GM12874 (cell line): ENCODE data around the gene DSCAM.

ENCODE experiments used
- CTCF ChIP-seq: IDR thresholded peaks from 2 replicates; pipeline ENCODE4 v1.5.1; 2011; ENCODE audit warnings: low read depth, mild to moderate bottlenecking, control low read depth, low read length, moderate library complexity; ENCODE audit not compliant: insufficient read depth

DSCAM gene

DNA sequence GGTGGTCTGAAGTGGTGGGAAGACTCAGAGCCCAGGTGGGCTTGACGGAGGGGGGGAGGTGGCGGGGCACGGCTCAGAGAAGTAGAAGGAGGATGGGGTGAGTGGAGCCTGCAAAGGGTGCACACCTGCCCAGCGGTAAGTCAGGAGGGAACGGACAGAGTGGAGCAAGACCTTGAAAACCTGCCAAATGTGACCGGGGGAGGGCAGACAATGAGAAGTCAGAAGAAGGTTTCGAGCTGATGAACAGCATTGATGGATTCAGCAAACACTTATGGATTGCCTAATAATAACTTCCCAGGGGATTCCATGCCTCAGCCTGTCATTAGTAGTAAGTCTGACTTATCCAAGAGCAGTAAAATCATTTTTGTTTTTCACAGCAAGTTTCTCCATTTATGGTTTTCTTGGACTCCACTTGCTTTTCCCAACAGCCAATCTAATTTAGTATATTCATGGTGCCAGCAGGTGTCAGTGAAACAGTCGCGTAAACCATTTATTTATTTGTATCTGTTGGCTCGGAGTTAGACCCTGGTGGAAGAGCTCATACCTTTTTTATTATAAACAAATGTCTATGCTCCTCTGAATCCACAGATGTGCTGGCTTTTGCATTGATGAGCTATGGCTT lies 700.6 kb downstream of the DSCAM start:
- no peak for TF ChIP-seq CTCF

DNA sequence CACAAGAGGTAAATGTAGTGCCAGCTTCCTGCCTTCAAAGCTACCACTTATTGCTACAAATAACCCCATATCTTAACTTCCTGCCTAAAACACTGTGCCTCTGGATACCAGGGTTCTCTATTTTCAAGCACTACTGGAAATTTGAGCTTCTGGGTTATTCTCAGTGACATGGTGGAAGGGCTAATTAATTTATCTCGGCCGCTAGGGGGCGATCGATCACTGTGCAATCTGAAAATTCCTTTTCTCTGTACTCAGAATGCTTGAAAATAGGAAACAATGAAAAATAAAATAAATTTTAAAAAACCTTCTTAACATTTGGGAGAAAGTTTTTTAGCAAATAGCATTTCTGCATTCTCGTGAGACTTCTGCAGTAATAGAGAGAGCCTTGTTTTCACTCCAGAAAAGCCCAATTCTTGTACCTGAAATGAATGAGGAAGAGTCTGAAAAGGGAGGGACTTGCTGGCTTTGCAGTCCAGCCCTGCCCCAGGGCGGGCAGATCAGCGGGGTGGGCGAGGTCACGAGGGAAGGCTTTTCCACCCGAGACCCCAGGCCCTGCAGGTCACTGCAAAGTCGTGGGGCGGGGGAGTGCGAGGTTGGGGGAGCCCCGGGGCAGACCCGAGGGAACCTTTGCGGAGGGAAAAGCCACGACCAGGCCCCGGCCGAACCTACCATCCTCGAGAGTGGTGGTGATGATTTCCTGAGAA lies 703.0 kb downstream of the DSCAM start:
- TF ChIP-seq CTCF: peak; percentile 36; the same call in 1 of the 2 replicates

DNA sequence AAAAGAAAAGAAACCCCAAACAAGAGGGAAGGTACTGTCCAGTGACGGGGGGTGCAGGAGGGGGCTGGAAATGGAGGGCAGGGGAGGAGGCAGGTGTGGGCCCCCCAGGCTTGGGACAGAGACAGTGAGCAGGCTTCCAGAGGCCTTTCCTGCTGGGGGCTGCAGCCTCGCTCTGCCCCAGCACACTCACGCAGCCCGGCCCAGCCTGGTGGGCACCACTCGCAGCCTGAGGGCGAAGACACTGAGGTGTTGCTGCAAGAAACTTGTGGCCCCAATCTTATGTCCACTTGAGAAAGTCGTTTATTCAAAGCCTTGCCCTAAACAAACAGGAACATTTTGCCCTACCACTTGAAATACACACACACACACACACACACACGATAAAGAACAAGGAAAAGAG lies 705.3 kb downstream of the DSCAM start:
- TF ChIP-seq CTCF: no peak

DNA sequence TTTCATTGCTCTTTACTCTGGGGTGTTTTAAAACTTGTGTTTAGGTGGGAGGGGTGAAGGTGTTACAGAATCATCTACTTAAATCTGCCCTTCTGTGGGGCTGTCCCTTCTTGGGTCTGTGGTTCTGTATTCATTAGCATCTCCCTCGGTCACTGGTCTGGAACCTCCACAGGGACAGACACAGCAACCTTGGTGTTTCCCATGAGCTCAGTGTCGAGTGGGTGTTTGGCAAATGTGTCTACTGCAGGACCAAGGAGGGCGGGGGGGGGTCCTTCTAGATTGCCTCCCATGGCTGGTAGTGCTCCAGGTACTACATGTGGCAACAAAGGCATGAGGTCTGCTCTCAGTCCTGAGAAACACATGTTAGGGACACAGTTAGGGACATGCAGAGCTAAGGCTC lies 706.3 kb downstream of the DSCAM start:
- no peak for TF ChIP-seq CTCF

- TF ChIP-seq CTCF: no peak
Observed at GRCh38 chr21:40139636-40140035, 707.3 kb downstream of the DSCAM start.

DNA sequence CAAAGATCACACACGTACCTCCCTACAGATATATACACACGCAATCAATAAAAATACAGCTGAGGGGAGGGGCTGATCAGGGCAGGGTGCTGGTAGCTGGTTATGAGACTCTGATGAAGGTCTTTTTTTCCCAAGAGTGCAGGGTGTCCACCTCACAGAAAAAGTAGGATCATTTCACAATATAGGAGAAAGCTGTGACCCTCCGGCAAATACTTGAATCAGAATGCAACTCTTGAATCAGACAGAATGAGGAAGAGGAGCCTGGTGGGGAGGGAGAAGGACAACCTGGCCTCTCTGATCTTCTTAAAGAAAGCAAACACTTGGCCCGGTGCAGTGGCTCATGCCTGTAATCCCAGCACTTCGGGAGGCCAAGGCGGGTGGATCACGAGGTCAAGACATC lies 710.4 kb downstream of the DSCAM start:
- TF ChIP-seq CTCF: no peak

DNA sequence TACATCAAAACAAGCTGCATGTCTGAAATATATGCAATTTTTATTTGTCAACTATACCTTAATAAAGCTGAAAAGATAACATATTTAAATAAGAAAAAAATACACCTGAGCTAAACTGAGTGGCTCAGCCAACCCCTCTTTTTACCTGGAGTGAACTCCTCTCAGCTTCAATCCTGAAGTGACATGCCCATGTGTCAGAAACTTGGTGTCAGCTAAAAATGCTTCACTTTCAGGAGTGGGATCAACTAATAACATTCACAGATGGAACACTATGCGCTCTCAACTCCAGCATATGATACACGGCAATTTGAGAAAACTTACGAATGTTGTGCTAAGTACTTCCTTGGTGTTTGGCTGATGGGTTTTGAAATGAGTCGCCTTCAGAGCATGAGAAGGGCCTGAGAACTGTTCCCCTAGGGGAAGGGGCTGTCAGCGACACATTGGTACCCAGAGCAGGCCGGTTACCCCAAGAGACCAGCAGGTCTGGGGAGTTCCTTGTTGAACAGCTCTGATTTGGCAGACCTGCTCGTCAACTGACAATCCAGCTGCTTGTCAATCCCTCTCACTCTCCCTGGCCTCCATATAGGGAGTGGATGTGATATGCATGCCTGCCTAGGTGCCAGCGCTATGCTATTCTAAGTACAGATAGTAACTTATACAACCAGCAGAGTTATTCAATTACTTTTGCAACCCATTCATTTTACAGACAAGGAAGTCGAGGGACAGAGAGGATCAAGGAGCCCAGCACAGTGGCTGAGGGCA lies 712.0 kb downstream of the DSCAM start:
- no peak for TF ChIP-seq CTCF
